Peyer's patch (tissue), 4 donors: ENCODE measurements around the gene SH3RF3. TPM values are rescaled to one million over a fixed set of nuclear protein-coding genes. Genes with fewer than 3 reads are reported as not detected.
"Not testable (repeated sequence)": the region's sequence is repeated elsewhere in the genome, so short reads cannot be mapped to it uniquely, and the experiment has no call there.

ENCODE experiments used
- DNase-seq, 3 donors: peaks; one replicate each; pipeline ENCODE4 v3.0.0-alpha.2; 2017 to 2019
- H3K27ac ChIP-seq, 4 donors: fragments of 200-600 bp; sonication (generic); one replicate each; pipeline ENCODE4 v1.5.1; 2016 to 2019
- H3K27me3 ChIP-seq, 2 donors: fragments of 200-600 bp; sonication (generic); one replicate each; pipeline ENCODE4 v1.5.1; 2019
- H3K36me3 ChIP-seq, 3 donors: fragments of 200-600 bp; sonication (generic); one replicate each; pipeline ENCODE4 v1.5.1; 2016 to 2019
- H3K4me1 ChIP-seq, 4 donors: fragments of 200-600 bp; sonication (generic); one replicate each; pipeline ENCODE4 v1.5.1; 2016 to 2019
- H3K4me3 ChIP-seq, 4 donors: fragments of 200-600 bp; sonication (generic); 1 replicate in 3 of 4; 2 replicates in 1 of 4; pipeline ENCODE4 v1.5.1; 2016 to 2019; ENCODE audit warnings: mild to moderate bottlenecking in 1 of 4
- H3K9me3 ChIP-seq, 4 donors: fragments of 200-600 bp; sonication (generic); one replicate each; pipeline ENCODE4 v1.5.1; 2016 to 2019; ENCODE audit warnings: mild to moderate bottlenecking in 1 of 4
- CTCF ChIP-seq, 6 experiments: fragments of 450-650 bp in 4 of 6; fragments of 200-600 bp in 2 of 6; sonication (generic) in 1 of 6; IDR thresholded peaks; one replicate each; pipeline ENCODE4 v1.5.1; 2017 to 2019; ENCODE audit warnings: antibody characterized with exemption in 6 of 6, mild to moderate bottlenecking in 3 of 6, moderate library complexity in 1 of 6
- POLR2A ChIP-seq, 2 donors: fragments of 450-650 bp; IDR thresholded peaks; one replicate each; pipeline ENCODE4 v1.5.1; 2017; ENCODE audit warnings: antibody characterized with exemption in 2 of 2, mild to moderate bottlenecking in 2 of 2, moderate library complexity in 2 of 2
- total RNA-seq, 4 donors: library from RNA; depleted of rRNA; stranded (reverse); fragments of >200 nt; gene quantifications; one replicate each; pipeline ENCODE4 v1.1.0, GENCODE V29; 2016

The SH3RF3 gene
- total RNA-seq, 4 donors from 2014 or later: 1.1 to 5.0 (median 3.3) TPM

- no peaks in the 10 kb centered on the region for H3K9me3 ChIP-seq
- no peaks in the 10 kb centered on the region for H3K27me3 ChIP-seq
- no peaks in the 10 kb centered on the region for H3K36me3 ChIP-seq
- no peak for DNase-seq
- TF ChIP-seq CTCF (IDR thresholded peaks at IDR 0.05) (no peak), POLR2A (IDR thresholded peaks at IDR 0.05) (no peak)
- no peaks in the 10 kb centered on the region for H3K4me1 ChIP-seq
- no peak overlapping the region for H3K4me3 ChIP-seq
- no peak overlapping the region for H3K27ac ChIP-seq
Observed at GRCh38 chr2:109531896-109532727, 403.1 kb downstream of the SH3RF3 start.

GRCh38 chr2:109532728-109533076, 403.7 kb downstream of the SH3RF3 start:
- no peak for DNase-seq
- Histone ChIP-seq H3K27ac (no peak overlapping the region), H3K9me3 (no peaks in the 10 kb centered on the region), H3K27me3 (no peaks in the 10 kb centered on the region), H3K4me1 (no peaks in the 10 kb centered on the region), H3K4me3 (no peak overlapping the region), H3K36me3 (no peaks in the 10 kb centered on the region)
- TF ChIP-seq POLR2A (IDR thresholded peaks at IDR 0.05) (no peak), CTCF (IDR thresholded peaks at IDR 0.05) (no peak)

GRCh38 chr2:109533823-109534222, 404.8 kb downstream of the SH3RF3 start:
- H3K36me3 ChIP-seq: no peaks in the 10 kb centered on the region
- H3K9me3 ChIP-seq: no peaks in the 10 kb centered on the region
- H3K27ac ChIP-seq: no peak overlapping the region
- H3K27me3 ChIP-seq: no peaks in the 10 kb centered on the region
- no peaks in the 10 kb centered on the region for H3K4me1 ChIP-seq
- H3K4me3 ChIP-seq: no peak overlapping the region
- TF ChIP-seq CTCF (IDR thresholded peaks at IDR 0.05) (no peak), POLR2A (IDR thresholded peaks at IDR 0.05) (no peak)
- no peak for DNase-seq

GRCh38 chr2:109535217-109535946, 406.4 kb downstream of the SH3RF3 start:
- Histone ChIP-seq H3K4me1 (no peaks in the 10 kb centered on the region), H3K9me3 (no peaks in the 10 kb centered on the region), H3K4me3 (no peak overlapping the region), H3K27ac (no peak overlapping the region), H3K27me3 (no peaks in the 10 kb centered on the region), H3K36me3 (no peaks in the 10 kb centered on the region)
- no peak for DNase-seq
- no peak for TF ChIP-seq POLR2A (IDR thresholded peaks at IDR 0.05)
- no peak for TF ChIP-seq CTCF (IDR thresholded peaks at IDR 0.05)

GRCh38 chr2:109536556-109536955, 407.6 kb downstream of the SH3RF3 start:
- H3K9me3 ChIP-seq, H3K27me3 ChIP-seq: not testable (repeated sequence)

GRCh38 chr2:109537565-109538222, 408.7 kb downstream of the SH3RF3 start:
- DNase-seq: no peak
- Histone ChIP-seq H3K4me1 (no peaks in the 10 kb centered on the region), H3K4me3 (no peak overlapping the region), H3K36me3 (no peaks in the 10 kb centered on the region), H3K9me3 (no peaks in the 10 kb centered on the region), H3K27me3 (no peaks in the 10 kb centered on the region), H3K27ac (no peak overlapping the region)
- TF ChIP-seq POLR2A (IDR thresholded peaks at IDR 0.05) (no peak), CTCF (IDR thresholded peaks at IDR 0.05) (no peak)

More at GRCh38 chr2:109536556-109536955, 407.6 kb downstream of the SH3RF3 start:
- DNase-seq, H3K36me3 ChIP-seq, H3K4me1 ChIP-seq, H3K4me3 ChIP-seq, H3K27ac ChIP-seq: not testable (repeated sequence)
